Activated CD4-positive, alpha-beta memory T cell treated with anti-CD3 and anti-CD28 coated beads, Interleukin-2, amount 10 ng/mL, durations not matched to agents 7 days and 5 days (primary cell): Measurements from ENCODE around the gene FZR1. TPM values are rescaled to one million over a fixed set of nuclear protein-coding genes. Genes with fewer than 3 reads are reported as not detected.

Experiments
- CTCF ChIA-PET: fragments of 350-600 bp; sonication (Branson Sonifier 250); formaldehyde crosslinking; loops from one replicate; lab custom pipeline; 2021; ENCODE audit warnings: antibody characterized with exemption, inconsistent platforms; lab: Charles Lee
- POLR2A ChIA-PET: fragments of 350-600 bp; sonication (Branson Sonifier 250); formaldehyde crosslinking; loops from one replicate; lab custom pipeline; 2021; ENCODE audit warnings: antibody characterized with exemption; lab: Charles Lee
- DNase-seq: peaks from one replicate; pipeline ENCODE4 v3.0.0-alpha.2; 2020
- H3K27ac Mint-ChIP-seq: one replicate; pipeline ENCODE4 v1.8.0; 2021; ENCODE audit warnings: mild to moderate bottlenecking, mixed read lengths
- H3K27me3 Mint-ChIP-seq: one replicate; pipeline ENCODE4 v1.8.0; 2021; ENCODE audit warnings: mixed read lengths
- H3K36me3 Mint-ChIP-seq: one replicate; pipeline ENCODE4 v1.8.0; 2021; ENCODE audit warnings: low read depth, mixed read lengths
- H3K4me1 Mint-ChIP-seq: one replicate; pipeline ENCODE4 v1.8.0; 2021; ENCODE audit warnings: mixed read lengths
- H3K4me3 Mint-ChIP-seq: one replicate; pipeline ENCODE4 v1.8.0; 2021; ENCODE audit warnings: mild to moderate bottlenecking, mixed read lengths
- H3K9me3 Mint-ChIP-seq: one replicate; pipeline ENCODE4 v1.8.0; 2021; ENCODE audit warnings: mixed read lengths
- total RNA-seq, 2 experiments: library from RNA; stranded (reverse); gene quantifications; one replicate each; pipeline ENCODE4 v1.2.3, GENCODE V29; 2021

FZR1 gene
- total RNA-seq, 2 experiments from 2014 or later, result 72.2 to 75.6 TPM

DNA sequence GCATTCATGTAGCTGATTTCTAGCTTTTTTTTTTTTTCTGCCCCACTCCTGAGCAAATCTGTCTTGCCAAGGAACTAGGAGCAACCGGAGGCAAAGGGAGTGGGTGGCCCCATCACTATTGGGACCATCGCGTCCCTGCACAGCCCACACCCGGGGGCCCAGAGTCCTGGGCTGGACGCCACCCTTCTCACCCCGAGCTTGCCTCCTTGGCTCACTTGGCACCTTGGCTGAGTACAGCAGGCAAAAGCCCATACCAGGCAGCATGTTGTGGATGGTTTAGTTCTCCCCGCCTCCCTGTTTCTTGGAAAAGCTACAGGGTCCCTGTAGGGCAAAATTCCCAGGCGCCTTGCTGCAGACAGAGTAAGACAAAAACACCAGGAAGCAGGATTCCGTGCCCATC is 39.5 kb upstream of the FZR1 start:
- CTCF ChIA-PET, result no interaction called here
- Mint-ChIP-seq H3K4me1 (no peaks in the 10 kb centered on the region), H3K9me3 (no peaks in the 10 kb centered on the region), H3K27ac (no peak overlapping the region), H3K27me3 (no peaks in the 10 kb centered on the region), H3K36me3 (no peaks in the 10 kb centered on the region), H3K4me3 (no peak overlapping the region)
- POLR2A ChIA-PET, result no interaction called here
- DNase-seq, result no peak

- Mint-ChIP-seq H3K27me3 (no peaks in the 10 kb centered on the region), H3K4me1 (no peaks in the 10 kb centered on the region), H3K9me3 (no peaks in the 10 kb centered on the region), H3K4me3 (no peak overlapping the region), H3K27ac (no peak overlapping the region), H3K36me3 (no peaks in the 10 kb centered on the region)
- DNase-seq, result no peak
- POLR2A ChIA-PET, result no interaction called here
- CTCF ChIA-PET, result no interaction called here
Measured at GRCh38 chr19:3467437-3468198, 38.5 kb upstream of the FZR1 start.

- ChIA-PET POLR2A (no interaction called here), CTCF (interaction anchor here (1.0 kb wide), 1 partner anchor 28 kb away, joined by 3 read pairs; no protein-coding TSS in a partner anchor)
- Mint-ChIP-seq H3K4me1 (no peaks in the 10 kb centered on the region), H3K27ac (no peak overlapping the region), H3K4me3 (no peak overlapping the region), H3K36me3 (no peaks in the 10 kb centered on the region), H3K9me3 (no peaks in the 10 kb centered on the region), H3K27me3 (no peaks in the 10 kb centered on the region)
- no peak for DNase-seq
Measured at GRCh38 chr19:3468211-3468610, 37.9 kb upstream of the FZR1 start.

- Mint-ChIP-seq H3K4me3 (no peak overlapping the region), H3K9me3 (no peaks in the 10 kb centered on the region), H3K4me1 (no peaks in the 10 kb centered on the region), H3K27ac (no peak overlapping the region), H3K27me3 (no peaks in the 10 kb centered on the region), H3K36me3 (no peaks in the 10 kb centered on the region)
- DNase-seq, result no peak
- ChIA-PET CTCF (interaction anchor here (0.7 to 1.4 kb wide), 4 partner anchors 13 to 165 kb away, joined by 3 to 5 read pairs (median 3); no protein-coding TSS in a partner anchor), POLR2A (no interaction called here)
Measured at GRCh38 chr19:3469638-3470499, 36.2 kb upstream of the FZR1 start.

GRCh38 chr19:3470500-3471128 is 35.5 kb upstream of the FZR1 start:
- no peaks in the 10 kb centered on the region for H3K9me3 Mint-ChIP-seq
- H3K27ac Mint-ChIP-seq, result no peak overlapping the region
- no peaks in the 10 kb centered on the region for H3K36me3 Mint-ChIP-seq
- no peaks in the 10 kb centered on the region for H3K4me1 Mint-ChIP-seq
- ChIA-PET POLR2A (no interaction called here), CTCF (interaction anchor here (1.0 kb wide), 3 partner anchors 12 to 36 kb away, joined by 3 to 4 read pairs (median 3); no protein-coding TSS in a partner anchor)
- DNase-seq, result no peak
- no peak overlapping the region for H3K4me3 Mint-ChIP-seq
- H3K27me3 Mint-ChIP-seq, result no peaks in the 10 kb centered on the region

GRCh38 chr19:3471954-3472655 is 34.0 kb upstream of the FZR1 start:
- POLR2A ChIA-PET, result no interaction called here
- no peak overlapping the region for H3K4me3 Mint-ChIP-seq
- no peaks in the 10 kb centered on the region for H3K27me3 Mint-ChIP-seq
- H3K4me1 Mint-ChIP-seq, result no peaks in the 10 kb centered on the region
- no peaks in the 10 kb centered on the region for H3K9me3 Mint-ChIP-seq
- CTCF ChIA-PET, result interaction anchor here (0.6 to 2.0 kb wide), 10 partner anchors 13 to 167 kb away, joined by 3 to 7 read pairs (median 4); partner anchors contain the start of gene DOHH
- H3K36me3 Mint-ChIP-seq, result no peaks in the 10 kb centered on the region
- DNase-seq, result peak; percentile 36
- H3K27ac Mint-ChIP-seq, result no peak overlapping the region

- H3K27me3 Mint-ChIP-seq, result peaks cover 5% of the 10 kb centered on the region
- no peak for DNase-seq
- no peak overlapping the region for H3K27ac Mint-ChIP-seq
- ChIA-PET POLR2A (no interaction called here), CTCF (interaction anchor here (2.0 kb wide), 1 partner anchor 146 kb away, joined by 7 read pairs; no protein-coding TSS in a partner anchor)
- H3K4me3 Mint-ChIP-seq, result no peak overlapping the region
- H3K36me3 Mint-ChIP-seq, result no peaks in the 10 kb centered on the region
- no peaks in the 10 kb centered on the region for H3K9me3 Mint-ChIP-seq
- H3K4me1 Mint-ChIP-seq, result peaks cover 9% of the 10 kb centered on the region
Measured at GRCh38 chr19:3474010-3474409, 32.1 kb upstream of the FZR1 start.

DNA sequence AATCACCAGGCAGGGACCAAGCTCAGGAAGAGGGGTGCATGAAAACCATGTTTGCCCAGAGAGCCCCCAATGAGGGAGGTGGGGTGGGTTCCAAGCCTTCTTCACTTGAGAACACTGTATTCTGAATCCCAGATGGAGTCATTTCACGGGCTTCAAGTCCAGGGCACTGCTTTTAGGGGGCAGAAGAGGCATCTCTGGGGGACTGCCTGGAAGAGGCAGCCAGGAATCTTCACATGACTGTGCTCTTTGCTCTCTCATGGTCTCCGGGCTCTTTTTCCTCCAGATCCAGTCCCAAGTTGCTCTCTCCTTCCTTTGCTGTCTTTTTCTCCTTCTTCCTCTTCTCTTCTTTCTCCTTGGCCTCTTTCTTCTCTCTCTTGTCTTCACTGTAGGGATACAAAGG is 31.5 kb upstream of the FZR1 start:
- H3K9me3 Mint-ChIP-seq, result no peaks in the 10 kb centered on the region
- no peak overlapping the region for H3K27ac Mint-ChIP-seq
- H3K4me1 Mint-ChIP-seq, result peaks cover 9% of the 10 kb centered on the region
- ChIA-PET CTCF (no interaction called here), POLR2A (no interaction called here)
- no peaks in the 10 kb centered on the region for H3K36me3 Mint-ChIP-seq
- peaks cover 5% of the 10 kb centered on the region for H3K27me3 Mint-ChIP-seq
- no peak overlapping the region for H3K4me3 Mint-ChIP-seq
- no peak for DNase-seq

DNA sequence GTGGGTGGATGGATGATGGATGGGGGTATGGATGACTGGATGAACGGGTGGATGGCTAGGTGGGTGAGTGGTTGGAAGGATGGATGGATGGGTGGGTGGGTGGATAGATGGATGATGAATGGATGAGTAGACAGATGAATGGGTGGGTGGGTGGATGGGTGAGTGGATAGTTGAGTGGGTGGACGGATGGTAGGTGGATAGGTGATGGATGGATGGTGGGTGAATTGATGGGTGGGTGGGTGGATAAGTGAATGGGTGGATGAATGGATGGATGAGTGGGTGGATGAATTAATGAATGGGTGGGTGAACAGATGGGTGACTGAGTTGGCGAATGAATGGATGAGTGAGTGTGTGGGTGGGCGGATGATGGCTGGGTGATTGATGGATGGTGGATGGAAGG is 30.7 kb upstream of the FZR1 start:
- DNase-seq, result no peak
- CTCF ChIA-PET, result no interaction called here
- Mint-ChIP-seq H3K4me3 (no peak overlapping the region), H3K36me3 (no peaks in the 10 kb centered on the region), H3K9me3 (no peaks in the 10 kb centered on the region), H3K27me3 (peaks cover 5% of the 10 kb centered on the region), H3K4me1 (peaks cover 9% of the 10 kb centered on the region), H3K27ac (no peak overlapping the region)
- POLR2A ChIA-PET, result no interaction called here

- Mint-ChIP-seq H3K36me3 (no peaks in the 10 kb centered on the region), H3K27me3 (peaks cover 5% of the 10 kb centered on the region), H3K4me3 (no peak overlapping the region), H3K27ac (no peak overlapping the region), H3K9me3 (no peaks in the 10 kb centered on the region), H3K4me1 (peaks cover 9% of the 10 kb centered on the region)
- DNase-seq, result no peak
- POLR2A ChIA-PET, result no interaction called here
- CTCF ChIA-PET, result interaction anchor here (0.6 kb wide), 1 partner anchor 176 kb away, joined by 3 read pairs; no protein-coding TSS in a partner anchor
Measured at GRCh38 chr19:3476830-3477229, 29.3 kb upstream of the FZR1 start.

DNA sequence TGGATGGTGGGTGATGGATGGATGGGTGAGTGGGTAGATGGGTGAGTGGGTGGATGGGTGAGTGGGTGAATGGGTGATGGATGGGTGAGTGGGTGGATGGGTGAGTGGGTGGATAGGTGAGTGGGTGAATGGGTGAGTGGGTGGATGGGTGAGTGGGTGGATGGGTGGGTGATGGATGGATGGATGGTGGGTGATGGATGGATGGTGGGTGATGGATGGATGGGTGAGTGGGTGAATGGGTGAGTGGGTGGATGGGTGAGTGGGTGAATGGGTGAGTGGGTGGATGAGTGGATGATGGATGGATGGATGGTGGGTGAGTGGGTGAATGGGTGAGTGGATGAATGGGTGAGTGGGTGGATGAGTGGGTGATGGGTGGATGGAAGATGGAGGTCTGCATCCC is 28.6 kb upstream of the FZR1 start:
- POLR2A ChIA-PET, result no interaction called here
- Mint-ChIP-seq H3K9me3 (no peaks in the 10 kb centered on the region), H3K36me3 (no peaks in the 10 kb centered on the region)

DNA sequence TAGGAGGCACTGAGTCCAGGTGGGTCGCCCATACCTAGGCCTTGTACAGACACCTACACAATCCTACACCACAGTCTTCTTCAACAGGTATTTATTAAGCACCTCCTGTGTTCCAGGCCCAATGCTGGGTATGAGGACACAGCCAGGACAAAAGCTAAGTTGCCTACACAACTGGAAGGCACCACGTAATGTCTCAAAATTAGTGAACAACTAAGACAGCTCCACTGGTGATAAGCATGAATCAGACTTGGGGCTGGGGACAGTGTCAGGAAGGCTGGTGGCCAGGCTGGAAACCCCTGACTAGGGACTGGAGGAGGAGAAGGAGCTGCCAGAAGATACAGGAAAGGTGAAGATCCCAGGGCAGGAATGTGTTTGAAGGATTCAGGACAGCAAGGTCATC is 28.2 kb upstream of the FZR1 start:
- Mint-ChIP-seq H3K36me3 (no peaks in the 10 kb centered on the region), H3K4me1 (peaks cover 9% of the 10 kb centered on the region), H3K27me3 (peaks cover 5% of the 10 kb centered on the region), H3K27ac (no peak overlapping the region), H3K4me3 (no peak overlapping the region), H3K9me3 (no peaks in the 10 kb centered on the region)
- POLR2A ChIA-PET, result no interaction called here
- CTCF ChIA-PET, result no interaction called here
- DNase-seq, result no peak

More for the DNA sequence above, 28.6 kb upstream of the FZR1 start:
- no peak for DNase-seq
- H3K4me3 Mint-ChIP-seq, result no peak overlapping the region
- no peak overlapping the region for H3K27ac Mint-ChIP-seq
- peaks cover 9% of the 10 kb centered on the region for H3K4me1 Mint-ChIP-seq
- CTCF ChIA-PET, result no interaction called here
- peaks cover 5% of the 10 kb centered on the region for H3K27me3 Mint-ChIP-seq
